HG03196 (cell line): Measurements from ENCODE around the gene AGL.
"Not testable (repeated sequence)": the region's sequence is repeated elsewhere in the genome, so short reads cannot be mapped to it uniquely, and the experiment has no call there.

ENCODE experiments used
- ATAC-seq: cut with Tn5 transposase; IDR thresholded peaks from one replicate; pipeline ENCODE4 v1.9.1; 2021; ENCODE audit not compliant: unreplicated experiment

AGL gene

DNA sequence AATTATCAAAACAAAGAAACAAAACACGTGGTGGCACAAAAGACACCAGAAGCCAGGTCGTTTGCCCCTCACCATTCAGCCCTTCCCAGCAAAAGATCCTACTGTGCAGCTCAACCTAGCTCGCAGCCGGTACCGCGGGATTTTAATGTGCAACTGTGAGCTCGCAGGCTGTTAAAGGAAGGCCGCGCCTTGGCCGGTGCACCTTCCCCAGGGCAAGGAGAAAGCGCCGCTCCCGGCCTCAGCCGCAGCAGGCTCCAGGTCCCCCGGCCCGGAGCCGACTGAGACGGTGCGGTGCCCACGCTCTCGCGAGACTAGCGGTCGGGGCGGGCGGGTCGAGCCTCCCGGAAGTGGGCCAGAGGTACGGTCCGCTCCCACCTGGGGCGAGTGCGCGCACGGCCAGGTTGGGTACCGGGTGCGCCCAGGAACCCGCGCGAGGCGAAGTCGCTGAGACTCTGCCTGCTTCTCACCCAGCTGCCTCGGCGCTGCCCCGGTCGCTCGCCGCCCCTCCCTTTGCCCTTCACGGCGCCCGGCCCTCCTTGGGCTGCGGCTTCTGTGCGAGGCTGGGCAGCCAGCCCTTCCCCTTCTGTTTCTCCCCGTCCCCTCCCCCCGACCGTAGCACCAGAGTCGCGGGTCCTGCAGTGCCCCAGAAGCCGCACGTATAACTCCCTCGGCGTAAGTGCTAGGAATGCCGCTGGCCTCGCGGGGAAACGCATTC is at the start of gene AGL:
Gene AGL (plus strand): TSS at position 618 of the 715 bp plus-strand sequence. CDS start 682 bp downstream, outside the sequence.
- ATAC-seq, result peak; percentile 99

DNA sequence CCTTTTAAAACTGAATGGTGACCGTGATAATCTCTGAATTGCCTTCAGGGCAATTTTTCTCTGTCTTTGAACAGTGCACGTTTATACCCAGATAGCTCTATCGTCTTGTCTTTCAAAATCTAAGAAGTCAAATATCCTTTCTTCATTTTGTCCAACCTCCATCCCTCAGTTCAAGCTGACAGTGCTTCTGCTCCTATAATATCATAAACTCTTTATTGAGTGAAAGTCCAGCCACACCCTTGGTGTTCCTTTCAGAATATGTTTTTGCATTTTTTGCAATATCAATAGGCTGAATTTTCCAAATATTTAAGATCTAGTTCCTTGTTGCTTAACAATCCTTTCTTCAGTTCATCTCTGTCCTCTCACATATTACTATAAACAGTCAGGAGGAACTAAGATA is 48.6 kb upstream of the AGL start:
- no peak for ATAC-seq

DNA sequence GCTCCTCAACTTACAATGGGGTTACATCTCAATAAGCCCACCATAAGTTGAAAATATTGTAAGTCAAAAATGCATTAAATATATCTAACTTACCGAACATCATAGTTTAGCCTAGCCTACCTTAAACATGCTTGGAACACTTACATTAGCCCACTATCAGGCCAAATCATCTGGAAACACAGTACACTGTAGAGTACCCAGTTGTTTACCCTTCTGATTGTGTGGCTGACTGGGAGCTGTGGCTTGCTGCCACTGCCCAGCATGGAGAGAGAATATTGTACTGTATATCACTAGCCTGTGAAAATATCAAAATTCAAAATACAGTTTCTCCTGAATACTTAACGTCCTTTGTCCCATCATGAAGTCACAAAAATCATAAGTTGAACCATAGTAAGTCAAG is 43.3 kb upstream of the AGL start:
- no peak for ATAC-seq

DNA sequence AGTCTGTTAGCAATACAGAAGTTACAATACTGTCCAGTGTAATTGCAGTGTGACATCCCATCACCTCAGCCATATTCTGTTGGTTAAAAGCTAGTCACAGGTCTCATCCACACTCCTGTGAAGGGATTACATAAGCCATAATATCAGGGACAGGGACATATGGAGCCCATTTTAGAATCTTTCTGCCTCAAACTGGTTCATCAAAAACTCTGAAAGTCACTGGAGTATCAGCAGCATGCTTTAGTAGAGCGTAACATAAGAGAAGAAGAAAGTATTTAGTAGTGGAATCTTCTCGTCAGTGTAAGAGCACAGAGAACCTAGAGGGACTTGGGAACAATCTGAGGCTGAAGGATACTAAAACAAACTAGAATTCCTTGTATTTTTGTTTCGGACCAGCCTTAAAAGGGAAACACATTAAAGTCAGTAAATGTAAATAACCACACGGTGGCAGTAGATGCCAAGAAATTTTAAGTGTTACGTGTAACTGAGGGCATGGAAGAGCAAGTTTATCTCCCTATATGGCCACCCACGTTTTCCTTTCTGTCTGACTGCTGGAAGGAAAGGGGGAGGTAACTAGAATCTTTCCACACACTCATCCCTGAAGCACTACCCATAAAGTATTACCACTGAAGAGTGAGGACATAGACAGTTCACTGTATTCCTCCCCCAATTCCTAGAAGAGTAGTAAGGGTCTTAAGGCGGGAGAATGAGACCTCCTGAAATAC is 41.6 kb upstream of the AGL start:
- ATAC-seq, result peak; percentile 92

DNA sequence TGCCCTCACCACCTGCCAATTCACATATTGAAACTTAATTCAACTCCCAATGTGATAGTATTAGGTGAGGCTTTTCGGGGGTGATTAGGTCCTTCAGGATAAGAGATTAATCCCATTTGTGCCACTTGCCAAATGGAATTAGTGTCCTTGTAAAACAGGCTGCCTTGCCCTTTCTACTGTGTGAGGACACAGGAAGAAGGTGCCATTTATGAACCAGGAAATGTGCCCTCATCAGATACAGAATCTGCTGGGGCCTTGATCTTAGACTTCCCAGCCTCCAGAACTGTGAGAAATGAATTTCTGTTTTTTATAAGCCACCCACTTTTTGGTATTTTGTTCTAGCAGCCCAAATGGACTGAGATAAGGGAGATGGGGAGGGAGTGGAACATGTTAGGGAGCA is 39.1 kb upstream of the AGL start:
- ATAC-seq, result no peak

DNA sequence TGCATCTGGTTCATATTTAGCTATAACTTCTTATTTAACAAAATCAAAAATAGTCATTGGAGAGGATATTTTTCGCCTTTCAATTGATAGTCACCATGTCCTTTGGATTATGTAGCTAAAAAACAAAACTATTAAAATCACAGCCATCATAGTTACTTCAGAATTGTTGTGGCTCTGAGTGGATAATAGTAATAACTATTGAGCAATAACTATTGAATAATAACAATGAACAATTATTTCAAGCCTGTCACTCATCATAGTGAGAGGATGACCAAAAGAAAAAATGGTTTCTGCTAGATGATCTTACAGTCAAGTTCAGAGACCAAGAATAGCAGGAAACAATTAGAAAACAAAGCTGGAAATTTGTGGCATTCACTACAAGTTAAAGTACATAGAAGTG is 38.4 kb upstream of the AGL start:
- ATAC-seq, result no peak

DNA sequence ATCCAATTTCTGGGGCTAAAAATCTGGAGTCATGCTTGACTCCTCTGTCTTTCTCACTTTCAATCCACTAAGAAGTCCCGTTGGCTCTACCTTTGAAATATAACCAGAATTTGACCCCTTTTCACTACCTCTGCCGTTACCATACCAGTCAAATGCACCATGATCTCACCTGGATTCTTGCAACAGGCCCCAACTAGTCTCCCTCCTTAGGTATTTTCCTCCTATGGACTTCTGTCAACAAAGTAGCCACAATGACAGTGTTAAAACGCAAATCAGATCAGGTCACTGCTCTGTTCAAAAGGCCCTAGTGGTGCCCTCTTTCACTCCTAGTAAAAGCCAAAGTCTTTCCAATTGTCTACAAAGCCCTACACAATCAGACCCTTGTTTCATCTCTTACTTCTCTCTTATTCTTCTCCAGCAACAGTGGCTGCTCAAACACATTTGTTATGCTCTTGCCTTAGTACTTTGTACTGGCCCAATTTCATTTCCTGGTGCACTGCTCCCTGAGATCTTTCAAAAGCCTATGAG is 35.7 kb upstream of the AGL start:
- ATAC-seq, result no peak

DNA sequence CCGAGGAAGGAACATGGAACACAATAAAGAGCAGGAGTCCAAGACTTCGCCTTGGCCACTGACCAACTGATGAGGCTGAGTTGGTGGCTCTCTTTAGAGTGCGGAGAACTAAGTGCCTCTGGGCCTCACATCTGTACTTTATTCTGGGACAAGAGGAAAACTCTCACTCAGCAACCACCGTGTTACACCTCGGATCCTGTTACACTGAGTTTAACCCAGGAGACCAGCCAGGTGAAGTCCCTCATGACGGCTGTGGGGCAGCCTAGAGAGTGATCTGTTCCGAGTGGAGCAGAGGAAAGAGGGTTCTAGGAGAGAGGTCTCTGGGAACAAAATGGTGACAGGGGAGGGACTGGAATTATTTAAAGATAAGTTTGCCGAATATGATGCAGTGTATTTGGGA is 33.5 kb upstream of the AGL start:
- ATAC-seq, result no peak

DNA sequence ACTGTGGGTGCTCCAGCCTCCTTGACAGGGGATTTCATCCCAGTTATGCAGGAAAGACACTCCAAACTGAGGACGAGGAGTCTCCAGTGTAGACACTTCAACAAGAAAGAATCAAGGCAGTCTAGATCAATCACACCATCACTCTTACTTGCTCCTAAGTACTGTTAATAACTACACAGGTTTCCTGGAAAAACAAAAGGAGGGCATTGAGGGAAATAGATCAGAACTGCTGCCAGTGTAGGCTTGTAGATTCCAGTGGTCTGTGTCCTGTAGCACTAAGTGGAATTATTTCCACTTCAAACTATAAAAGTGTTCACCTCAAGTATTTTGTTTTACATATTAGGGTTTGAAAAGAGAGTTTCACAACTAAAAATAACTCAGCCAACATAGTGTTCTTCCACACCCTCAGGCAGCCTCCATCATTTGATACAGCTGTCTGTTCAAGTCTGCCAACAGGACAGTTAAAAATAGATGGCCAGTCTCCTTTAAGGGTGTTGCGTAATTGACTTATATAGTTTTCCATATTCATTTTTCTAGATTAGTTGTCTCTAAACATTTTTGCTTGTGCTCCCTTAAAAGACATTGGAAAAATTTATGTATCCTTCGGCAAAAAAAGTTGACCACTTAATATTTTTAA is 32.0 kb upstream of the AGL start:
- ATAC-seq, result no peak

DNA sequence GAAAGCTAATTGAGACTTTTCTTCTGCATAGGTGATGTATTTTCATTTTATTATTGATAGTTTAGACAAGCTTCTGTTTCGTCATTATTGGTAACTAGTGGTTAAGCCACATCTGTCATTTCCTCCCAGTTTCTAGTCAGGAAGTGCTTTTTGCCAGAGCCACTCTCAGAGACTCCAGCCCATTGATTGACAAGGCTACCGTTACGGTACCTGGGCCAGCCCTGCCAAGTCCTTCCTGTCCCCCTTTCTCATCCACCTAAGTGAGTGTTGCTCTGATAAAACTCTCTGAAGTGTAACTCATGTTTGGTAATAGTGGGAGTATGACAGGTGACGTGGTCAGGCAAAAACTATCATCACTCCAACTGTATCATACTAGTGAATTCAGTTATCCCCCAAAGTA is 29.6 kb upstream of the AGL start:
- peak; percentile 98 for ATAC-seq

DNA sequence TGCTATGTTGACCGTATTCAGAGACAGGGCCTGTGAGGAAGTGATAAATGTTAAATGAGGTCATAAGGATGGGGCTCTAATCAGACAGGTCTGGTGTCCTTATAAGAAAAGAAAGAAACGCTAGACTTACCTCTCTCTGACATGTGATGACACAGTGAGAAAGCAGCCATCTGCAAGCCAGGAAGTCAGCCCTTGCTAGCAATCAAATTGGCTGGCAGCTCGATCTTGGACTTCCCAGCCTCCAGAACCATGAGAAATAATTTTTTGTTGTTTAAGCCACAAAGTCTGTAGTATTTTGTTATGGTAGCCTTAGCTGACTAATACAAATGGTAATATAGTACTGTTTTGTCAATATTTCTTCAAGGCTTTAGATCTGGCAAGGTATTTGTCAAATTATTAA is 25.1 kb upstream of the AGL start:
- ATAC-seq, result no peak

DNA sequence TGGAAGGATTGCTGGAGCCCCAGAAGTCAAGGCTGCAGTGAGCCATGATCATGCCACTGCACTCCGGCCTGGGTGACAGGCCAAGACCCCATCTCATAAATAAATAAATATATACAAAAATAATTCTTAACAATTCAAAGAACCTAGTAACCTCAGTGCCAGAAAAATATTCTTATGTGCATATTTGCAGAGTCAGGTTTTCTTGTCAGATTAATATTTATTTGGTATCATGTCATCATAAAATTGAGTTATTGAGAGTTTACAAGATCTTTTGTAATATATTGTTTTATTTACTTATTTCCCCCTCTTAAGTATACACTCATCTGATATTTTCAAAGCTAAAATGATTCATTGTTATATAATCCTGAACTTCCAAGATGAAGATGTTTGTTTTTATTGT is 24.5 kb upstream of the AGL start:
- no peak for ATAC-seq

DNA sequence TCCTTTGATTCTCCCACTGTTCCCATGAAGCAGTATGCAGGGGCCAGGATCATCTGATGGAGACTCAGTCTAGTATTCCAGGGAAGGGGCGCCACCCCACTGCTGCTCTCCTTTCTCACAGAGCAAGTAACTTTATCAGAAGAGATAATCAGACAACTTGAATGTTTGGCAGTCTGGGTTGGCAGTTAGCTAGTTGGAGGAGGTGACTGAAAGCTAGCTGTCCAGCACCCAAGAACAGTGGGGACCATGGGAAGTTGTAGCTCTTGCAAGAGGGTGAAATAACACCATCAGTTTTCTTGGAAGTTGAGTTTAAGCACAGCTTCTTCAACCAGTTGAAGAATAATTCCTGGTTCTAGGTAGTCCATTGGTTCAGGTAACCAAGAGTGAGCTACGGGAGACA is 22.2 kb upstream of the AGL start:
- no peak for ATAC-seq

DNA sequence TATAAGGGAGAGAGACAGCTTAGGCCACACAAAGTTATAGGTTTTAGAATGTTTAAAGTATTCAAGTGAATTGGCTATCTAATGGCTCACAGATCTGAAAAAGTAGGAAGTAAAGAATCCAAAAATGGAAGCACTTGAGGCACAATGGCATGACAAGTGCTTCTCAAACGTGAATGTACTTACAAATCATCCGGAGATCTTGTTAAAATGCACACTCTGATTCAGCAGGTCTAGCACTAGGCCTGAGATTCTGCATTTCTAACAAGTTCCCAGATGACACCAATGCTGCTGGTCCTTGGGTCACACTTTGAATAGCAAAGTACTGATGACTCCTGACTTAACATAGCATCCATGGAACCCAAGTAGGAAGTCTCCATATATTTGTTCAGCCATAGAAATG is 20.9 kb upstream of the AGL start:
- no peak for ATAC-seq

DNA sequence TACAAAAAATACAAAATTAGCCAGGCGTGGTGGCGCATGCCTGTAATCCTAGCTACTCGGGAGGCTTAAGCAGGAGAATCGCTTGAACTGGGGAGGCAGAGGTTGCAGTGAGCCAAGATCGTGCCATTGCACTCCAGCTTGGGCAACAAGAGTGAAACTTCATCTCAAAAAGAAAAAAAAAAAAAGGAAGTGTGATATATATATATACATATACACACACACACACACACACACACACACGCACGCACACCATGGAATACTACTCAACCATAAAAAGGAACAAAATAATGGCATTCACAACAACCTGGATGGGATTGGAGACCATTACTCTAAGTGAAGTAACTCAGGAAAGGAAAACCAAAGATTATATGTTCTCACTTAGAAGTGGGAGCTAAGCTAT is 16.2 kb upstream of the AGL start:
- ATAC-seq, result not testable (repeated sequence)

DNA sequence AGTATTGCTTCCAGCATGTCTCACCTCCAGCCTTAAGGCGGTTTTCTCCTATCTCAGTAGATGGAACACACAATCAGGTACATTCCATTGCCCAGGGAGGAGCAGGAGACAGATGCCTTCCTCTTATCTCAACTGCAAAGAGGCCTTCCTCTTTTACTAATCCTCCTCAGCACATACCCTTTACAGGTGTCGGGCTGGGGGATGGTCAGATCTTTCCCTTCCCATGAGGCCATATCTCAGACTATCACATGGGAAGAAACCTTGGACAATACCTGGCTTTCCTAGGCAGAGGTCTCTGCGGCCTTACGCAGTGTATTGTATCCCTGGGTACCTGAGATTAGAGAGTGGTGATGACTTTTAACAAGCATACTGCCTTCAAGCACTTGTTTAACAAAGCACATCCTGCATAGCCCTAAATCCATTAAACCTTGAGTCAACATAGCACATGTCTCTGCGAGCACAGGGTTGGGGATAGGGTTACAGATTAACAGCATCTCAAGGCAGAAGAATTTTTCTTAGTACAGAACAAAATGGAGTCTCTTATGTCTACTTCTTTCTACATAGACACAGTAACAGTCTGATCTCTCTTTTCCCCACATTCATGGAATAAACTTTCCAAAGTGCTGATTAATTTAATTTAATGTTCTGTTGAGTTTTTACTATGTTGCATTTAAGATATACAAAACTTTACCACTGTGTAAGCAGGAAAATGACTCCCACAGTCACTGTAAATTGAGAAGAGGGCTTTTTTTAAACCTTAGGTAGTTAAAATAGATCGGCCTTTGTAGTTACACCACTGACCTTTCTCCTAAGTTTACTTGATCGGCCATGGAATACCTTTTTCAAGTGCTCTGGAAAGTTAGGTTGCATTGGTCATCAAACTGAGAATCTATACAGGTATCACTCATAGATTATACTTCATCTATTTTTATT is 13.7 kb upstream of the AGL start:
- ATAC-seq, result not testable (repeated sequence)

DNA sequence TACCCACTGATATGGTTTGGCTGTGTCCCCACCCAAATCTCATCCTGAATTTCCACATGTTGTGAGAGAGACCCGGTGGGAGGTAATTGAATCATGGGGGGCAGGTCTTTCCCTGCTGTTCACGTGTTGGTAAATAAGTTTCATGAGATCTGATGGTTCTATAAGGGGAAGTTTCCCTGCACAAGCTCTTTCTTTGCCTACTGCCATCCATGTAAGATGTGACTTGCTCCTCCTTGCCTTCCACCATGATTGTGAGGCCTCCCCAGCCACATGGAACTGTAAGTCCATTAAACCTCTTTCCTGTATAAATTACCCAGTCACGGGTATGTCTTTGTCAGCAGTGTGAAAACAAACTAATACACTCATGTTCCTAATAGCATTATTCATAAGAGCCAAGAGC is 9.8 kb upstream of the AGL start:
- ATAC-seq, result not testable (repeated sequence)

DNA sequence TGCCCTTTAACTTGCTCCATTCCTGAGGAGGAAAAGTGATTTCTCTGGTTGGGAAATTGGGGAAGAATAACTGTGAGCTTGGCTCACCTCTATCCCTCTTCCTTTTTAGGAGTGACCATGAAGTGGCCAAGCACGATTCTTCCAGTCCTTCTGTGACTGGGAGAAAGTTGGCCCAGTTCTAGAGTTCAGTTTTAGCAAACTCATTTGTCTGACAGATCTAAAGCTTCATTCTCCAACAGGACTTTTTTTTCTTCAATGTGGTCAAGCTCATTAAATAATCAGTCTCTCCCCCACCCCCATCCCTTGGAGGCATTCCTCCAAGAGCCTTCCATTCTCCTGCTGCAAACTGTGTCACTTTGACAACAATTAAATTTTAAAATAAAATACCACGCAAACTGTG is 6.4 kb upstream of the AGL start:
- no peak for ATAC-seq

DNA sequence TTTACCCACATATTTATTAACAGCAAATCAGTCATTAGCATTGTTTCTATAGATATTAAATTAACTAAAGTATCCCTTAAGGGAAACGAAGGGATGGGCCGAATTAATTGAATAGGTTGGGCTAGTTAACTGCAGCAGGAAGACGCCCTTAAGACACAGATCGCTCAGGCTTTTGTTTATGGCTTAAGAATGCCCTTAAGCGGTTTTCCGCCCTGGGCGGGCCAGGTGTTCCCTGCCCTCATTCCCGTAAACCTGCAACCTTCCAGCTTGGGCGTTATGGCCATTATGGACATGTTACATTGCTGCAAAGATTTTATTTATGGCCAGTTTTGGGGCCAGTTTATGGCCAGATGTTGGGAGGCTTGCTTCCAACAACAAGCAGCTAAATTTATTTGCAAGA is 5.0 kb upstream of the AGL start:
- ATAC-seq, result not testable (repeated sequence)

DNA sequence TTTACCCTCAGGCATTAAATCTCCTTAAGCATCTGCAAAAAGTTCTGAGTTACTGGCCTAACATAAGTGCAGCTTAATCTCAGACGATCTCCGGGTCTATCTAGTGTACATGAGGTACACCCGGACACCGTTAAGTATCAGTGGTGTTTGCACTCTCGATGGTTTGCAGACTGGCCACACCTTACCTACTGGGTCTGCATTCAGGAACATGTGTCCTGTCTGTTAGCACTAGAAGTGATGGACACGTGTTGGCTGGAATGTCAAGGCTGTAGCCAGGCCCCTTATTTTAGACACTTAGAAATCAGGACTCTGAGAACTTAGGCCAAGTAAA is 783 bp upstream of the AGL start:
- ATAC-seq, result no peak
